Measurements from ENCODE around the gene PNPLA7.

Gene PNPLA7

GRCh38 chr9:137456864-137457405 is 93.3 kb downstream of the PNPLA7 start:
- TF ChIP-seq, protein P1, sequence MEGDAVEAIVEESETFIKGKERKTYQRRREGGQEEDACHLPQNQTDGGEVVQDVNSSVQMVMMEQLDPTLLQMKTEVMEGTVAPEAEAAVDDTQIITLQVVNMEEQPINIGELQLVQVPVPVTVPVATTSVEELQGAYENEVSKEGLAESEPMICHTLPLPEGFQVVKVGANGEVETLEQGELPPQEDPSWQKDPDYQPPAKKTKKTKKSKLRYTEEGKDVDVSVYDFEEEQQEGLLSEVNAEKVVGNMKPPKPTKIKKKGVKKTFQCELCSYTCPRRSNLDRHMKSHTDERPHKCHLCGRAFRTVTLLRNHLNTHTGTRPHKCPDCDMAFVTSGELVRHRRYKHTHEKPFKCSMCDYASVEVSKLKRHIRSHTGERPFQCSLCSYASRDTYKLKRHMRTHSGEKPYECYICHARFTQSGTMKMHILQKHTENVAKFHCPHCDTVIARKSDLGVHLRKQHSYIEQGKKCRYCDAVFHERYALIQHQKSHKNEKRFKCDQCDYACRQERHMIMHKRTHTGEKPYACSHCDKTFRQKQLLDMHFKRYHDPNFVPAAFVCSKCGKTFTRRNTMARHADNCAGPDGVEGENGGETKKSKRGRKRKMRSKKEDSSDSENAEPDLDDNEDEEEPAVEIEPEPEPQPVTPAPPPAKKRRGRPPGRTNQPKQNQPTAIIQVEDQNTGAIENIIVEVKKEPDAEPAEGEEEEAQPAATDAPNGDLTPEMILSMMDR (IDR thresholded peaks at IDR 0.05; ENCODE audit: low read depth, low read length), result no peak

GRCh38 chr9:137456061-137456863 is 93.9 kb downstream of the PNPLA7 start:
- TF ChIP-seq, protein P1 (IDR thresholded peaks at IDR 0.05; ENCODE audit: low read depth, low read length), result no peak
- no peak for DNase-seq (ENCODE audit: extremely low read depth, low read depth)

More at GRCh38 chr9:137456864-137457405, 93.3 kb downstream of the PNPLA7 start:
- no peak for DNase-seq (ENCODE audit: extremely low read depth, low read depth)

GRCh38 chr9:137455359-137455991 is 94.7 kb downstream of the PNPLA7 start:
- TF ChIP-seq, protein P1 (IDR thresholded peaks at IDR 0.05; ENCODE audit: low read depth, low read length), result no peak
- no peak for DNase-seq (ENCODE audit: extremely low read depth, low read depth)

GRCh38 chr9:137454597-137455358 is 95.4 kb downstream of the PNPLA7 start:
- no peak for DNase-seq (ENCODE audit: extremely low read depth, low read depth)

DNA sequence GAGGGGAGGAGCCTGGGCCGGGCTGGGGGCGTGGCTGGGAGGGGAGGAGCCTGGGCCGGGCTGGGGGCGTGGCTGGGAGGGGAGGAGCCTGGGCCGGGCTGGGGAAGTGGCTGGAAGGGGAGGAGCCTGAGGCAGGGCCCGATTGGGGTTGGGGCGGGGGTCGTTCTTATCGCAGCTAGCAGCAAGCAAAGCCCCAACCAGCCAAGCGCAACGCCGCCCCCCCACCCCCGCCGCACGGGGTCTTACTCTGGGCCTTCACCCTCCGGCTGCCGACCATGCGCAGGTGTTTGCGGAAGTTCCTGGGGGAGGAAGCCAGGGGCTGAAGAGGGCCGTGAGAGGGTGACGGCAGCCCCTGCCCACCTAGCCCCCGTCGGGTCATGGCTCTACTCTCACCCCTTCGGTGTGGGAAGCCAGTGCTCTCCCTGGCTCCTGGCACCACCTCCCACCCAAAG is 96.0 kb downstream of the PNPLA7 start:
- TF ChIP-seq, protein P1 (IDR thresholded peaks at IDR 0.05; ENCODE audit: low read depth, low read length), result no peak
- no peak for DNase-seq (ENCODE audit: extremely low read depth, low read depth)

More at GRCh38 chr9:137454597-137455358, 95.4 kb downstream of the PNPLA7 start:
- TF ChIP-seq, protein P1 (IDR thresholded peaks at IDR 0.05; ENCODE audit: low read depth, low read length), result no peak

GRCh38 chr9:137453643-137454081 is 96.5 kb downstream of the PNPLA7 start:
- DNase-seq (ENCODE audit: extremely low read depth, low read depth), result peak; percentile 48
- TF ChIP-seq, protein P1 (IDR thresholded peaks at IDR 0.05; ENCODE audit: low read depth, low read length), result no peak

Measured in AG09319 (cell line).